Measurements from ENCODE around the gene GALNT9.

The GALNT9 gene

GRCh38 chr12:132207083-132207775 lies 122.2 kb downstream of the GALNT9 start:
- CTCF ChIA-PET, result no interaction called here
- Mint-ChIP-seq H3K27me3 (peaks cover 62% of the 10 kb centered on the region), H3K4me3 (no peak overlapping the region), H3K4me1 (no peaks in the 10 kb centered on the region), H3K27ac (no peak overlapping the region), H3K36me3 (no peaks in the 10 kb centered on the region), H3K9me3 (no peaks in the 10 kb centered on the region)
- DNase-seq, result no peak

DNA sequence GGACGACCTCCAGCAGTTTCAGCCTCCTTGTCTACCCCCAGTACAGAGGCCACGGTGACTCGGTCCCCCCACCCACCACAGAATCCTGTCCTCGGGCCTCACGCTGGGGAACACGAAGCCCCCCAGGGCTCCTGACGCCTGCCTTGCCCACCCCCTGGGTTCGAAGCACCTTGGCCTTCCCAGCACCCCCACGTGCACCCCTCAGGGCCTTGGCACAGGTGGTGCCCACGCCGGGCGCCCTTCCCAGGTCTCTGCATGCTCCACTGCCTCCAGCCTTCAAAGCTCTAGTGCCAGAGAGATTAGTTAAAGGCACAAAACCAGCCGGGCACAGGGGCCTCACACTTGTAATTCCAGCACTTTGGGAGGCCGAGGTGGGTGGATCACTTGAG lies 123.3 kb downstream of the GALNT9 start:
- CTCF ChIA-PET, result no interaction called here
- H3K36me3 Mint-ChIP-seq, result no peaks in the 10 kb centered on the region
- no peak for DNase-seq
- H3K4me1 Mint-ChIP-seq, result no peaks in the 10 kb centered on the region
- H3K4me3 Mint-ChIP-seq, result no peak overlapping the region
- no peaks in the 10 kb centered on the region for H3K9me3 Mint-ChIP-seq
- H3K27me3 Mint-ChIP-seq, result peaks cover 61% of the 10 kb centered on the region
- H3K27ac Mint-ChIP-seq, result no peak overlapping the region

GRCh38 chr12:132205271-132206045 lies 123.9 kb downstream of the GALNT9 start:
- DNase-seq, result no peak
- no peaks in the 10 kb centered on the region for H3K9me3 Mint-ChIP-seq
- CTCF ChIA-PET, result no interaction called here
- peaks cover 59% of the 10 kb centered on the region for H3K27me3 Mint-ChIP-seq
- H3K27ac Mint-ChIP-seq, result no peak overlapping the region
- H3K4me3 Mint-ChIP-seq, result no peak overlapping the region
- no peaks in the 10 kb centered on the region for H3K36me3 Mint-ChIP-seq
- no peaks in the 10 kb centered on the region for H3K4me1 Mint-ChIP-seq

DNA sequence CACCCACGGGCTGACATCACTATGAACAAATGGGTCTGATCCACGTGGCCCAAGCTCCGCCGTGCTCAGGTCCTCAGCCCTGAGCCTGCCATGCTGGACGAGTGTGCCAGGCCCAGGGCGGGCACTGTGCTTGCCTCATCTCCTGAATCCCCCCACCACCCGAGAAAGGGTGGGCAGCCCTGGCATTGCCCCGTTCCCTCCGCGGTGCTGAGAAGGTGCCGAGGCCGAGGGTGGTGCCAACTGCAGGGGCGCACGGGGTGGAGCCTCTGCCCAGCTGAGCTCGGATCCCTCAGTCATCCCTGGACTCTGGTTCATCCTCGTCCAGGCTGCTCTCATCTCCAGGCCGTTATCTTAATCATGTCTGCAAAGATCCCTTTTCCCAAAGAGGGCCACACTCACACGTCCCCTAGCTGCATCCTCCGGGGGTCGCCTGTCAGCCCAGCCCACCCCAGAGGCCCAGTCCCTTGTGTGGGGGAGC lies 124.6 kb downstream of the GALNT9 start:
- H3K27me3 Mint-ChIP-seq, result peaks cover 59% of the 10 kb centered on the region
- no peak for DNase-seq
- H3K4me1 Mint-ChIP-seq, result no peaks in the 10 kb centered on the region
- no peak overlapping the region for H3K4me3 Mint-ChIP-seq
- H3K9me3 Mint-ChIP-seq, result no peaks in the 10 kb centered on the region
- H3K36me3 Mint-ChIP-seq, result no peaks in the 10 kb centered on the region
- H3K27ac Mint-ChIP-seq, result no peak overlapping the region
- CTCF ChIA-PET, result no interaction called here

DNA sequence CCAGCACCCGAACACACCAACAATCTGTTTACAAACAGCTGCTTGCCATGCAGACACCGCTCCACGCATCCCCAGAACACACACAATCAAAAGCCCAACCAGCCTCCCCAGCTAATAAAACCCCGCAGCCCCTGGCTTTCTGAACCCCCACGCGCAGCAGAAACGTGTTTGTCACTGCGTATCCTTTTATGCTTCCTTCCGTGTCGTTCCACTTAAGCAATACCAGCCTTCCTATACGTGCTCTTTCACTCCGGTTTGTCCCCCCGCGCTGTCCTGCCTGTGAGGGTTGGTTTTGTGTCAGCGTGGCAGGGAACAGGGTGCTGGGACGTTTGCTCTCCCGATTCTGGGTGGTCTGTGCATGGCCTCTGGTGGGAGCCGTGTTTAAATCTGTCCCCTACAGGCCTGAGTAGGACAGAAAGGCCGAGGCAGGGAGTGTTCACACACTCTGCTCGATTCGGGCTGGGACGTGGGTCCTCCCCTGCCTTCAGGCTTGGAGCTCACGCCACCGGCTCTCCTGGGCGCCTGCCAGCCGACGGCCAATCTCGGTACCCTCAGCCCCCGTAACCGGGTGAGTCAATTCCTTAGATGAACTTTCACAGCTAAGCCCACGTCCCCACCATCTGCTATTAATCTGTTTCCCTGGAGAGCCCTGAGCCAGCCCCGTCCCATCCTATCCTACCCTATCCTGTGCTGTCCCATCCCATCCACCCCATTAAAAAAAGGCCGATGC lies 125.2 kb downstream of the GALNT9 start:
- H3K27ac Mint-ChIP-seq, result no peak overlapping the region
- DNase-seq, result no peak

DNA sequence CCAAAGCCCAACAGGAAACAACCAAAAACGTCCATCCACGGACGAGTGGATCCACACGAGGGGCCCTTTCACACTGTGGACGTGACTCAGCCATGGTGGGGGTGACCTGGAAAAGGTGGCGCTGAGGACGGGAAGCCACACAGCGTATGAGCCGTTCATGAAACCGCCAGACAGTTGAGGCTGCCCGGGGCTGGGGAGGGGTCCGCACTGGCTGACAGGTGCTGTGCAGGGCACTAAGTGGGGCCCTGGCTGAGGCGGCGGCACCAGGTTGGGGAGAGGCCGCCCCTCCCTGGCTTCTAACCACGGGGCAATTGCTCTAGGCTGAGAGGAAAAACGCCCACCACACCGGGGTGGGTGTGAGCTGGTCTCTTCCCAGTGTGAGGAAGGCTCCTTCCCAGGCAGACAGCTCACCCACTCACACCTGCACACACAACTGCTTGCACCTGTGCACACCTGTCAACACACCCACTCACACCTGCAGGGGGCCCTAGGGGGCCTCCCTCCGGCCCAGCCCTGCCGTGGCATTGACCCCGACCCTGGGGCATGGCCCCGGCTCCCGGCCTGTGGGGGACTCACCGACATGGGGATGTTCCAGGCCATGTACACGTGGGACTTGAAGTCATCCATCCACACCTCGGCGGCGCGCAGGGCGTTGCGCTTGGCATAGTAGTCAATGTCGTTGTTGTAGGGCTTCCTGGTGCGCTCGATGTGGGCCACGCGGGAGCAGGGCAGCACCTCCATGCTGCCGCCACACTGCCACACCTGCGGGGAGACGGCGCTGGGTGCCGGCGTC lies 126.3 kb downstream of the GALNT9 start:
- Mint-ChIP-seq H3K9me3 (no peaks in the 10 kb centered on the region), H3K27ac (no peak overlapping the region), H3K4me1 (no peaks in the 10 kb centered on the region), H3K36me3 (no peaks in the 10 kb centered on the region), H3K27me3 (peaks cover 49% of the 10 kb centered on the region), H3K4me3 (no peak overlapping the region)
- no peak for DNase-seq
- CTCF ChIA-PET, result no interaction called here

More for the DNA sequence above, 125.2 kb downstream of the GALNT9 start:
- CTCF ChIA-PET, result no interaction called here
- Mint-ChIP-seq H3K4me3 (no peak overlapping the region), H3K4me1 (no peaks in the 10 kb centered on the region), H3K27me3 (peaks cover 59% of the 10 kb centered on the region), H3K9me3 (no peaks in the 10 kb centered on the region), H3K36me3 (no peaks in the 10 kb centered on the region)

DNA sequence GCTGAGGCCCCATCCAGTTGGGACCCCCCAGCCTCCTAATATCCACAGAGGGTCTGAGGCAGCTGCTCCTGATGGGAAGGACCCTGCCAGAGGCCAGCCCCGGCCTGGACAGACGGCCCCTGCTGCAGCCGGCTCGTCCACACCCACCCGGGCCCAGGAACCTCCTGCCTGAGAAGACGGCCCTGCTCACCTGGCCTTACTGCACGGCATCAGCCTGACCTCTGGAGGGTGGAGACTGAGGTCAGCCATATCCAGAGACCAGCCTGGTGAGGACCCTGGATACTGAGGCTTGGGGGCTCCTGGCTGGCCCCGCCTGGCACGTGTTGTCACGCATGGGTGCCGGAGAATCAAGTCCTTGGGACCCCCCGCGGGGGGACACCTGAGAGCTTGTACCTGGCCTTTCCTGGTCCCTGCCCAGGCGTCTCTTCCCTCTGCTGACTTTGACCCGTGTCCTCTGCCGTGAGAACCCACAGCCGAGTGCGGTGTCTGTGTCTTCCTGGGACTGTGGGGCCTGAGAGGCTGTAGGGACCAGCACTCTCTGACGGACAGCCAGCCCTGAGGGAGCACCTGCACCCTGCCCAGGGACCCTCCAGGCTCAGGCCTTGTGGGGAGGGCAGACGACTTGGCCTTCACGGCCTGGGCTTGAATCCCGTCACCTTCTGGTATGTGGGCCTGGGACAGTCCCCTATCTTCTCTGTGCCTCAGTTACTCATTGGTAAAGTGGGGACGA lies 127.8 kb downstream of the GALNT9 start:
- peaks cover 34% of the 10 kb centered on the region for H3K27me3 Mint-ChIP-seq
- no peak overlapping the region for H3K4me3 Mint-ChIP-seq
- H3K36me3 Mint-ChIP-seq, result no peaks in the 10 kb centered on the region
- no peaks in the 10 kb centered on the region for H3K9me3 Mint-ChIP-seq
- CTCF ChIA-PET, result no interaction called here
- no peak for DNase-seq
- no peaks in the 10 kb centered on the region for H3K4me1 Mint-ChIP-seq
- H3K27ac Mint-ChIP-seq, result no peak overlapping the region

- DNase-seq, result no peak
- Mint-ChIP-seq H3K9me3 (no peaks in the 10 kb centered on the region), H3K4me3 (no peak overlapping the region), H3K27ac (no peak overlapping the region), H3K4me1 (no peaks in the 10 kb centered on the region), H3K27me3 (peaks cover 26% of the 10 kb centered on the region), H3K36me3 (no peaks in the 10 kb centered on the region)
- CTCF ChIA-PET, result no interaction called here
Observed at GRCh38 chr12:132200800-132201199, 128.6 kb downstream of the GALNT9 start.

- DNase-seq, result no peak
- CTCF ChIA-PET, result no interaction called here
- Mint-ChIP-seq H3K36me3 (no peaks in the 10 kb centered on the region), H3K9me3 (no peaks in the 10 kb centered on the region), H3K27ac (no peak overlapping the region), H3K4me1 (no peaks in the 10 kb centered on the region), H3K4me3 (no peak overlapping the region), H3K27me3 (peaks cover 15% of the 10 kb centered on the region)
Observed at GRCh38 chr12:132199526-132200319, 129.7 kb downstream of the GALNT9 start.

DNA sequence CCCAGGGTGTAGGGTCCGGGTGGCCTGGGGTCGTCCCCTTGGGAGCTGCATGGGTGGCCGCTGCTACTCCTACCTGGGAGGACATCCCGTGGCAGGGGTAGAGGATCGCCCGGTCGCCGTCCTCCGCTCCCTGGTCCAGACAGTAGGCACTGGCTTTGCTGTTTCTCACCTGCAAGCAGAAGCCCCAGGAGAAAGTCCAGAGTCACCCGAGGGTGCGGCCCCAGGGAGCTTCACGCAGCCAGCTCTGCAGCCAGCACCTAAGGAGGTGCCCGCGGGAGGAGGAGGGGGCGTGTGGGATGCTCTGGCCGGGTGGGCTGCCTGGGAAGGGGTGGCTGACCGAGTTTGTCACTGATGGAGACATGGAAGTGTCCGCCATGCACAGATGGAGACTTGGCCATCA lies 130.3 kb downstream of the GALNT9 start:
- H3K4me3 Mint-ChIP-seq, result no peak overlapping the region
- H3K36me3 Mint-ChIP-seq, result no peaks in the 10 kb centered on the region
- H3K9me3 Mint-ChIP-seq, result peaks cover 4% of the 10 kb centered on the region
- H3K4me1 Mint-ChIP-seq, result no peaks in the 10 kb centered on the region
- CTCF ChIA-PET, result no interaction called here
- H3K27me3 Mint-ChIP-seq, result peaks cover 11% of the 10 kb centered on the region
- DNase-seq, result no peak
- no peak overlapping the region for H3K27ac Mint-ChIP-seq

GRCh38 chr12:132197581-132198354 lies 131.6 kb downstream of the GALNT9 start:
- Mint-ChIP-seq H3K36me3 (no peaks in the 10 kb centered on the region), H3K4me1 (no peaks in the 10 kb centered on the region), H3K27ac (no peak overlapping the region), H3K9me3 (peaks cover 15% of the 10 kb centered on the region), H3K4me3 (no peak overlapping the region), H3K27me3 (peaks cover 9% of the 10 kb centered on the region)
- no peak for DNase-seq
- CTCF ChIA-PET, result no interaction called here

- H3K27me3 Mint-ChIP-seq, result peaks cover 4% of the 10 kb centered on the region
- no peak overlapping the region for H3K27ac Mint-ChIP-seq
- CTCF ChIA-PET, result no interaction called here
- H3K36me3 Mint-ChIP-seq, result no peaks in the 10 kb centered on the region
- no peak overlapping the region for H3K4me3 Mint-ChIP-seq
- no peak for DNase-seq
- no peaks in the 10 kb centered on the region for H3K4me1 Mint-ChIP-seq
- peaks cover 17% of the 10 kb centered on the region for H3K9me3 Mint-ChIP-seq
Observed at GRCh38 chr12:132196873-132197390, 132.5 kb downstream of the GALNT9 start.
